Esophagus squamous epithelium (tissue), 4 donors: ENCODE measurements around the gene NAT16.

ENCODE experiments used
- CTCF ChIP-seq, 6 experiments: fragments of 450-650 bp in 4 of 6; fragments of 200-600 bp in 2 of 6; sonication (generic) in 2 of 6; IDR thresholded peaks; one replicate each; pipeline ENCODE4 v1.5.1; 2016 to 2019; ENCODE audit warnings: antibody characterized with exemption in 6 of 6, mild to moderate bottlenecking in 4 of 6, moderate library complexity in 4 of 6
- POLR2A ChIP-seq, 4 donors: fragments of 450-650 bp; IDR thresholded peaks; one replicate each; pipeline ENCODE4 v1.6.1; 2017; ENCODE audit warnings: antibody characterized with exemption in 4 of 4, mild to moderate bottlenecking in 4 of 4, moderate library complexity in 3 of 4

DNA sequence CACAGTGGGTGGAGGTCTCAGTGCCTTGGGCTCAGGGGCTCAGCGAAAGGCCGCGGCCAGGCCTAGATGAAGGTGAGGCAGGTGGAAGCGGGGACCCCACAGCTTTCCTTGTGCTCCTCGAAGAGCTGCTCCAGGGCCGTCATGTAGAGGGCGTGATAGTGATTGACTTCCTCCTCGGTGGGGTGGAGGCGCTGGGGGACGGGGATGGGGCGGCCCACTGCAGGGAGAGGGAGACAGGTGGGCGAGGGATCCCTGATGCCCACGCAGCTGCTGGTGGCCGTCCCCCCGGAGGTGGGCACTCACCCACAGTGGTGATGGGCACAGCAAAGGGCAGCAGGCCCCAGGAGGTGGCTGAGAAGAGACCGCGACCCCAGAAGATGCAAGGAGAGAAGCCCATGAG, 15.8 kb upstream of the NAT16 start:
- TF ChIP-seq CTCF (IDR thresholded peaks at IDR 0.05), result no peak
- TF ChIP-seq POLR2A (IDR thresholded peaks at IDR 0.05), result no peak
